Erythroblast (primary cell): Measurements from ENCODE around the gene PGD.

Experiments used
- GATA1 ChIP-seq: IDR thresholded peaks from 2 replicates; pipeline ENCODE4 v1.6.1; 2011; ENCODE audit warnings: low read depth, mild to moderate bottlenecking, control low read depth, low read length, moderate library complexity
- POLR2A ChIP-seq: IDR thresholded peaks from 2 replicates; pipeline ENCODE4 v1.6.1; 2011; ENCODE audit warnings: mild to moderate bottlenecking, low read length

DNA sequence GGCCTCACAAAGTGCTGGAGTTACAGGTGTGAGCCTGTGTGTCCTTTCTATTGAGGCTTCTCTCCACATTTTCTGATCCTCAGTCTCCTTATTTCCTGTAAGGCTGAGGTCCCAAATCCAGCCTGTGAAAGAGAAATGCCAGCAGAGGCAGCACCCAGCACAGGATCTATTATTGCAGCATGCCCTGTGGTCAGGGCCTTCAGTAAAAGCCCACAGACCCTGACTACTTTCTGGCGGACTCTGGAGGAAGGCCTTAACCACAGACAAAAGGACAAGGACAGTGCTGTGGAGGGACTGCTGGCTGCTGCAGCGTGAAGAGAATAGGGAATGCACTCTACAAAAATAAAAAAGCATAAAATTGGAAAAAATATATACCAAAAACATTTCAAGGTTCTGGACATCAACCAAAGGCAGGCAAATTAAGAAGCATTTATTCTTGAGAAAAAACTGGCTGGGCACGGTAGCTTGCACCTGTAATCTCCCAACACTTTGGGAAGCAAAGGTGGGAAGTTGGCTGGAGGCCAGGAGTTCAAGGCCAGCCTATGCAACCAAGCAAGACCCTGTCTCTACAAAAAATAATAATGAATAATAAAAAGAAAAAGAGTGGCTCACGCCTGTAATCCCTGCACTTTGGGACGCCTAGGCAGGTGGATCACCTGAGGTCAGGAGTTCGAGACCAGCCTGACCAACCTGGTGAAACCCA lies 9.4 kb upstream of the PGD start:
- no peak for TF ChIP-seq POLR2A
- no peak for TF ChIP-seq GATA1
